H1 (cell line): ENCODE measurements around the gene SLC39A10. TPM values are rescaled to one million over a fixed set of nuclear protein-coding genes. Genes with fewer than 3 reads are reported as not detected.

Experiments used
- CHD7 ChIP-seq: fragments of 300-600 bp; sonication (generic); IDR thresholded peaks from 2 replicates; pipeline ENCODE4 v1.7.1; 2012; ENCODE audit warnings: low read length, moderate library complexity, mild to moderate bottlenecking, inconsistent platforms; ENCODE audit not compliant: insufficient replicate concordance
- EGR1 ChIP-seq: IDR thresholded peaks from 2 replicates; pipeline ENCODE4 v1.6.1; 2011; ENCODE audit warnings: low read depth, low read length, borderline replicate concordance
- GTF2F1 ChIP-seq: IDR thresholded peaks from 2 replicates; pipeline ENCODE4 v1.6.1; 2012; ENCODE audit warnings: low read depth, low read length, improper control_type of control experiment, borderline replicate concordance
- polyA plus RNA-seq, 7 experiments: library from polyadenylated mRNA; depleted of rRNA in 3 of 7; stranded (reverse) in 5 of 7; unstranded in 2 of 7; fragments of >200 nt in 5 of 7; fragments of 200-250 nt in 2 of 7; gene quantifications; 1 replicate in 5 of 7; 2 replicates in 1 of 7; 4 replicates in 1 of 7; pipeline versions ENCODE4 v1.2.1 to v1.2.3, GENCODE V29; 2011 to 2013; ENCODE audit warnings: missing spikeins in 2 of 7, mixed read lengths in 2 of 7
- total RNA-seq: library from RNA; stranded (reverse); fragmentation: NEBNext Ultra II Directional; extraction: Animal tissue kit (Norgen Biotek cat#: 25700); gene quantifications from 2 replicates; pipeline ENCODE4 v1.2.1, GENCODE V29; 2021

The SLC39A10 gene
- total and polyA plus RNA-seq, 2 of the 8 experiments (the other 6 are each of a cell fraction or from before 2014, with no cell fraction given): 68.1 to 234 TPM

- TF ChIP-seq CHD7 (no peak), GTF2F1 (no peak), EGR1 (no peak)
These were observed 10.9 kb downstream of the SLC39A10 start (continued) for GRCh38 chr2:195667974-195668373.
